Measurements from ENCODE around the gene CHST9. TPM values are rescaled to one million over a fixed set of nuclear protein-coding genes. Genes with fewer than 3 reads are reported as not detected.

CHST9 gene
- total RNA-seq, 1 donor from 2014 or later, result 5.6 TPM

- no peaks in the 10 kb centered on the region for H3K4me1 ChIP-seq
- intact Hi-C loops (cut with DNase I), result no loop called here
- no peaks in the 10 kb centered on the region for H3K9me3 ChIP-seq
- H3K36me3 ChIP-seq, result no peaks in the 10 kb centered on the region
- no peak overlapping the region for H3K4me3 ChIP-seq
- no peaks in the 10 kb centered on the region for H3K27me3 ChIP-seq (ENCODE audit: low read depth)
- ATAC-seq (no peak), DNase-seq (no peak)
- H3K27ac ChIP-seq, result no peak overlapping the region
- peak; percentile 31 for TF ChIP-seq CTCF (IDR thresholded peaks at IDR 0.05)
Observed at GRCh38 chr18:27017901-27018500, 167.1 kb downstream of the CHST9 start.

GRCh38 chr18:27014841-27015240 is 170.3 kb downstream of the CHST9 start:
- no peaks in the 10 kb centered on the region for H3K9me3 ChIP-seq
- DNase-seq (no peak), ATAC-seq (no peak)
- no peak overlapping the region for H3K27ac ChIP-seq
- no peak overlapping the region for H3K4me3 ChIP-seq
- no peaks in the 10 kb centered on the region for H3K27me3 ChIP-seq (ENCODE audit: low read depth)
- H3K4me1 ChIP-seq, result no peaks in the 10 kb centered on the region
- TF ChIP-seq CTCF (IDR thresholded peaks at IDR 0.05), result no peak
- intact Hi-C loops (cut with DNase I), result no loop called here
- no peaks in the 10 kb centered on the region for H3K36me3 ChIP-seq

- ATAC-seq, result no peak
- intact Hi-C loops (cut with DNase I), result no loop called here
Observed at GRCh38 chr18:27010784-27011183, 174.3 kb downstream of the CHST9 start.

GRCh38 chr18:27009293-27009692 is 175.8 kb downstream of the CHST9 start:
- no peaks in the 10 kb centered on the region for H3K27me3 ChIP-seq (ENCODE audit: low read depth)
- TF ChIP-seq CTCF (IDR thresholded peaks at IDR 0.05), result no peak
- H3K36me3 ChIP-seq, result no peaks in the 10 kb centered on the region
- no peaks in the 10 kb centered on the region for H3K4me1 ChIP-seq
- no peak for DNase-seq
- no peaks in the 10 kb centered on the region for H3K9me3 ChIP-seq
- intact Hi-C loops (cut with DNase I), result no loop called here
- no peak for ATAC-seq
- no peak overlapping the region for H3K4me3 ChIP-seq
- H3K27ac ChIP-seq, result no peak overlapping the region

More at GRCh38 chr18:27010784-27011183, 174.3 kb downstream of the CHST9 start:
- no peaks in the 10 kb centered on the region for H3K36me3 ChIP-seq
- no peak overlapping the region for H3K4me3 ChIP-seq
- no peaks in the 10 kb centered on the region for H3K27me3 ChIP-seq (ENCODE audit: low read depth)
- no peaks in the 10 kb centered on the region for H3K4me1 ChIP-seq
- TF ChIP-seq CTCF (IDR thresholded peaks at IDR 0.05), result no peak
- H3K9me3 ChIP-seq, result no peaks in the 10 kb centered on the region
- no peak overlapping the region for H3K27ac ChIP-seq
- DNase-seq, result no peak

- H3K9me3 ChIP-seq, result no peaks in the 10 kb centered on the region
- no peak overlapping the region for H3K4me3 ChIP-seq
- H3K4me1 ChIP-seq, result no peaks in the 10 kb centered on the region
- intact Hi-C loops (cut with DNase I), result no loop called here
- ATAC-seq (no peak), DNase-seq (no peak)
- H3K36me3 ChIP-seq, result no peaks in the 10 kb centered on the region
- H3K27ac ChIP-seq, result no peak overlapping the region
- H3K27me3 ChIP-seq (ENCODE audit: low read depth), result no peaks in the 10 kb centered on the region
- TF ChIP-seq CTCF (IDR thresholded peaks at IDR 0.05), result no peak
Observed at GRCh38 chr18:27008575-27008974, 176.5 kb downstream of the CHST9 start.
